ENCODE results near the gene CD244. TPM values are rescaled to one million over a fixed set of nuclear protein-coding genes. Genes with fewer than 3 reads are reported as not detected.

Gene CD244
- total and polyA plus RNA-seq, 10 donors: 2.1 to 25.7 (median 16.1) TPM

- TF ChIP-seq POLR2AphosphoS5 (IDR thresholded peaks at IDR 0.05) (no peak), POLR2A (IDR thresholded peaks at IDR 0.05) (no peak), CTCF (IDR thresholded peaks at IDR 0.05 in 8 of 11, conservative IDR thresholded peaks at IDR 0.05 in 3 of 11) (no peak)
- H3K27me3 ChIP-seq (replicated peaks in 1 of 7): no peaks in the 10 kb centered on the region
- intact Hi-C loops (cut with DNase I; ENCODE audit: low total_unique reads): no loop called here
- peak overlapping the region in 1 of 8 donors; percentile 77 for H3K27ac ChIP-seq
- H3K36me3 ChIP-seq: no peaks in the 10 kb centered on the region
- peaks cover 0 to 48% (median 10%) of the 10 kb centered on the region in 6 donors for H3K4me1 ChIP-seq
- DNase-seq: no peak
- 89 to 94% (median 92%) methylated on average over 3 of the region's 3 CpGs for WGBS, 5 donors
- H3K4me3 ChIP-seq: no peak overlapping the region
- peaks cover 0 to 5% (median 0%) of the 10 kb centered on the region in 8 donors for H3K9me3 ChIP-seq
Observed at GRCh38 chr1:160853014-160853413, 9.7 kb downstream of the CD244 start.

- no peak for DNase-seq
- Histone ChIP-seq H3K27me3 (replicated peaks in 1 of 7) (no peaks in the 10 kb centered on the region), H3K36me3 (no peaks in the 10 kb centered on the region), H3K4me1 (peaks cover 0 to 29% (median 5%) of the 10 kb centered on the region in 6 donors), H3K4me3 (no peak overlapping the region), H3K9me3 (peaks cover 0 to 5% (median 0%) of the 10 kb centered on the region in 8 donors), H3K27ac (peak overlapping the region in 1 of 8 donors; percentile 52)
- WGBS, 5 donors: 89 to 95% (median 90%) methylated on average over 8 of the region's 8 CpGs
- TF ChIP-seq POLR2A (IDR thresholded peaks at IDR 0.05) (no peak), POLR2AphosphoS5 (IDR thresholded peaks at IDR 0.05) (no peak), CTCF (IDR thresholded peaks at IDR 0.05 in 8 of 11, conservative IDR thresholded peaks at IDR 0.05 in 3 of 11) (no peak)
- intact Hi-C loops (cut with DNase I; ENCODE audit: low total_unique reads): no loop called here
Observed at GRCh38 chr1:160850993-160851392, 11.7 kb downstream of the CD244 start.

- intact Hi-C loops (cut with DNase I; ENCODE audit: low total_unique reads): no loop called here
- Histone ChIP-seq H3K4me1 (peaks cover 0 to 24% (median 3%) of the 10 kb centered on the region in 6 donors), H3K4me3 (no peak overlapping the region), H3K36me3 (no peaks in the 10 kb centered on the region), H3K9me3 (peaks cover 0 to 5% (median 0%) of the 10 kb centered on the region in 8 donors), H3K27me3 (replicated peaks in 1 of 7) (no peaks in the 10 kb centered on the region), H3K27ac (peak overlapping the region in 1 of 8 donors; percentile 52)
- 60 to 77% (median 72%) methylated on average over 5 of the region's 5 CpGs for WGBS, 5 donors
- TF ChIP-seq CTCF (IDR thresholded peaks at IDR 0.05 in 8 of 11, conservative IDR thresholded peaks at IDR 0.05 in 3 of 11): no peak
- TF ChIP-seq POLR2A (IDR thresholded peaks at IDR 0.05): no peak
- no peak for TF ChIP-seq POLR2AphosphoS5 (IDR thresholded peaks at IDR 0.05)
- no peak for DNase-seq
Observed at GRCh38 chr1:160850541-160850940, 12.1 kb downstream of the CD244 start.

GRCh38 chr1:160846281-160846680 is 16.4 kb downstream of the CD244 start:
- peaks cover 0 to 36% (median 5%) of the 10 kb centered on the region in 6 donors for H3K4me1 ChIP-seq
- H3K36me3 ChIP-seq: peaks cover 0 to 3% (median 0%) of the 10 kb centered on the region in 6 donors
- 88 to 94% (median 90%) methylated on average over 12 of the region's 12 CpGs for WGBS, 5 donors
- no peak for DNase-seq
- no peak overlapping the region for H3K27ac ChIP-seq
- no peaks in the 10 kb centered on the region for H3K9me3 ChIP-seq
- no peak overlapping the region for H3K4me3 ChIP-seq
- no peaks in the 10 kb centered on the region for H3K27me3 ChIP-seq (replicated peaks in 1 of 7)
- intact Hi-C loops (cut with DNase I; ENCODE audit: low total_unique reads): no loop called here
- TF ChIP-seq CTCF (IDR thresholded peaks at IDR 0.05 in 8 of 11, conservative IDR thresholded peaks at IDR 0.05 in 3 of 11) (no peak), POLR2A (IDR thresholded peaks at IDR 0.05) (no peak), POLR2AphosphoS5 (IDR thresholded peaks at IDR 0.05) (no peak)
